ENCODE measurements around the gene SGO2. TPM values are rescaled to one million over a fixed set of nuclear protein-coding genes. Genes with fewer than 3 reads are reported as not detected.

The SGO2 gene
- total RNA-seq, 4 donors from 2014 or later: 1.8 to 12.5 (median 2.3) TPM

- DNase-seq: no peak
- no peaks in the 10 kb centered on the region for H3K27me3 ChIP-seq
- H3K4me3 ChIP-seq: no peak overlapping the region
- H3K9me3 ChIP-seq: no peaks in the 10 kb centered on the region
- no peak overlapping the region for H3K27ac ChIP-seq
- TF ChIP-seq CTCF (IDR thresholded peaks at IDR 0.05): no peak
- no peak for TF ChIP-seq POLR2A (IDR thresholded peaks at IDR 0.05)
- intact Hi-C loops (cut with DNase I; ENCODE audit: low total_unique reads): no loop called here
- no peaks in the 10 kb centered on the region for H3K36me3 ChIP-seq
- H3K4me1 ChIP-seq: peaks cover 0 to 7% of the 10 kb centered on the region in 2 donors
Measured at GRCh38 chr2:200515155-200515554, 10.9 kb upstream of the SGO2 start.

- TF ChIP-seq CTCF (IDR thresholded peaks at IDR 0.05) (no peak), POLR2A (IDR thresholded peaks at IDR 0.05) (no peak)
- no peaks in the 10 kb centered on the region for H3K27me3 ChIP-seq
- H3K9me3 ChIP-seq: no peaks in the 10 kb centered on the region
- intact Hi-C loops (cut with DNase I; ENCODE audit: low total_unique reads): no loop called here
- H3K4me3 ChIP-seq: no peak overlapping the region
- H3K4me1 ChIP-seq: peaks cover 4 to 10% of the 10 kb centered on the region in 2 donors
- H3K36me3 ChIP-seq: no peaks in the 10 kb centered on the region
- no peak overlapping the region for H3K27ac ChIP-seq
- DNase-seq: no peak
Measured at GRCh38 chr2:200523158-200523557, 2.8 kb upstream of the SGO2 start.

GRCh38 chr2:200523604-200524003, 2.4 kb upstream of the SGO2 start:
- no peaks in the 10 kb centered on the region for H3K9me3 ChIP-seq
- H3K27ac ChIP-seq: no peak overlapping the region
- H3K27me3 ChIP-seq: no peaks in the 10 kb centered on the region
- DNase-seq: no peak
- intact Hi-C loops (cut with DNase I; ENCODE audit: low total_unique reads): no loop called here
- H3K4me3 ChIP-seq: no peak overlapping the region
- TF ChIP-seq POLR2A (IDR thresholded peaks at IDR 0.05) (no peak), CTCF (IDR thresholded peaks at IDR 0.05) (no peak)
- peaks cover 4 to 10% of the 10 kb centered on the region in 2 donors for H3K4me1 ChIP-seq
- no peaks in the 10 kb centered on the region for H3K36me3 ChIP-seq

GRCh38 chr2:200525066-200525465, 941 bp upstream of the SGO2 start:
- DNase-seq: no peak
- H3K36me3 ChIP-seq: no peaks in the 10 kb centered on the region
- TF ChIP-seq POLR2A (IDR thresholded peaks at IDR 0.05): no peak
- TF ChIP-seq CTCF (IDR thresholded peaks at IDR 0.05): no peak
- intact Hi-C loops (cut with DNase I; ENCODE audit: low total_unique reads): no loop called here
- no peak overlapping the region for H3K4me3 ChIP-seq
- H3K4me1 ChIP-seq: peaks cover 4 to 10% of the 10 kb centered on the region in 2 donors
- no peaks in the 10 kb centered on the region for H3K9me3 ChIP-seq
- no peak overlapping the region for H3K27ac ChIP-seq
- no peaks in the 10 kb centered on the region for H3K27me3 ChIP-seq

GRCh38 chr2:200525551-200525881, 491 bp upstream of the SGO2 start:
- no peak for DNase-seq
- no peak for TF ChIP-seq POLR2A (IDR thresholded peaks at IDR 0.05)
- no peak for TF ChIP-seq CTCF (IDR thresholded peaks at IDR 0.05)
- Histone ChIP-seq H3K27me3 (no peaks in the 10 kb centered on the region), H3K36me3 (no peaks in the 10 kb centered on the region), H3K27ac (peak overlapping the region; percentile 51 to 54), H3K4me3 (peak overlapping the region; percentile 50 to 93), H3K9me3 (no peaks in the 10 kb centered on the region), H3K4me1 (peaks cover 4 to 10% of the 10 kb centered on the region in 2 donors)
- intact Hi-C loops (cut with DNase I; ENCODE audit: low total_unique reads): no loop called here
